ENCODE results near the gene RBBP9.

DNA sequence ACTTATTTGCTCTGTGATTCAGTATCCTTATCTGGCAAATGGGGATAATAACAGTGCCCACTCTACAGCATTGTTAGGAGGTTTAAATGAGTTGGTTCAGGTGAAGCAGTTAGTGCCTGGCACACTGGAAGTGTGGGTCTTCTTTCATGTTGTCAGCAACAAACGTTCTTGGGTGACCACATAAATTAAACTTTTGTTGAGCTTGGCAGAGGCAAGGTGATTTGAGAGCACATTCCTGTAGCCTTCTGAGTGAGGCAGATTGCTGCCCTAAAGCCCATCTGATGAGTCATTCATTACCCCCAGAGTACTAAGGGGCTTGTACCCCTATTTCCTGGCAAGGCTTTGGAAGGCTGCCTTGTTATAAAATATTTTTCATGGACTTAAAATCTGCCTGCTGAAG, 36.5 kb upstream of the RBBP9 start:
- TF ChIP-seq EZH2 (IDR thresholded peaks at IDR 0.05) (no peak), POLR2AphosphoS5 (IDR thresholded peaks at IDR 0.05; ENCODE audit: borderline replicate concordance, low read depth, low read length) (no peak), FOXP2 (optimal IDR thresholded peaks at IDR 0.05; ENCODE audit: control extremely low read depth, extremely low read length, insufficient read depth) (no peak)
